ENCODE measurements around the gene MERTK. TPM values are rescaled to one million over a fixed set of nuclear protein-coding genes. Genes with fewer than 3 reads are reported as not detected.

Gene MERTK
- total and polyA plus RNA-seq, 2 of the 13 experiments (the other 11 are each of a cell fraction or from before 2014, with no cell fraction given), result 37.3 to 44.7 TPM

GRCh38 chr2:111924617-111925107, 26.3 kb downstream of the MERTK start (continued):
- no peak for TF ChIP-seq SMARCC2 (IDR thresholded peaks at IDR 0.05)
- TF ChIP-seq ZNF407 (CRISPR knock-in tag; IDR thresholded peaks at IDR 0.05; ENCODE audit: not compliant biosample characterization), result no peak
- TF ChIP-seq ZSCAN30 (CRISPR knock-in tag; IDR thresholded peaks at IDR 0.05), result no peak
- no peak for TF ChIP-seq FOXK2 (IDR thresholded peaks at IDR 0.05)

GRCh38 chr2:111927723-111928122, 29.3 kb downstream of the MERTK start:
- peaks cover 14 to 51% of the 10 kb centered on the region in 2 experiments for H3K36me3 ChIP-seq (replicated peaks in 1 of 2; ENCODE audit: control insufficient read depth in 1 of 2, insufficient read depth in 2 of 2, low read length in 2 of 2)
- H3K4me3 ChIP-seq (replicated peaks in 1 of 3; ENCODE audit: insufficient read depth in 1 of 3, low read depth in 2 of 3, low read length in 3 of 3), result no peak overlapping the region
- peaks cover 20% of the 10 kb centered on the region for H3K4me1 ChIP-seq (ENCODE audit: insufficient read depth, low read length)
- H4K20me1 ChIP-seq (ENCODE audit: insufficient read depth, low read length), result no peaks in the 10 kb centered on the region
- H3K4me2 ChIP-seq (ENCODE audit: low read depth, low read length), result no peak overlapping the region
- DNase-seq (ENCODE audit: low spot score) (no peak), ATAC-seq (no peak), FAIRE-seq (no peak)
- CTCF ChIA-PET (ENCODE audit: low intra/inter-chr PET ratio, low total read pairs), result no interaction called here
- POLR2A ChIA-PET, result interaction anchor here (1.0 to 1.3 kb wide), 2 partner anchors 8 to 35 kb away, joined by 3 to 4 read pairs; no protein-coding TSS in a partner anchor
- 89% methylated on average over 2 of the region's 2 CpGs for WGBS (ENCODE audit: low lambda C conversion rate)
- in situ Hi-C loops (cut with HindIII; ENCODE audit: extremely low pct_ligation_motif_present, low pct_unique_long_range_greater_than_20kb), result no loop called here
- BruUV-seq (replicated peaks), result no TSS peak
- H3K9ac ChIP-seq (ENCODE audit: insufficient read depth, low read depth, low read length), result no peak overlapping the region
- no peaks in the 10 kb centered on the region for H3K9me3 ChIP-seq (ENCODE audit: low read length)
- no peaks in the 10 kb centered on the region for H3K27me3 ChIP-seq (ENCODE audit: control insufficient read depth in 1 of 2, insufficient read depth in 2 of 2, low read length in 2 of 2)
- no peak overlapping the region for H3K27ac ChIP-seq (ENCODE audit: extremely low read length, insufficient read depth, low read length)
- TF ChIP-seq HOXA7 (CRISPR knock-in tag; IDR thresholded peaks at IDR 0.05) (no peak), MTERF4 (CRISPR knock-in tag; IDR thresholded peaks at IDR 0.05) (no peak), CREM (IDR thresholded peaks at IDR 0.05) (no peak), CREM (CRISPR knock-in tag; IDR thresholded peaks at IDR 0.05) (no peak), ZNF777 (CRISPR knock-in tag; IDR thresholded peaks at IDR 0.05) (no peak)
- intact Hi-C loops (cut with micrococcal nuclease; ENCODE audit: unreplicated experiment), result no loop called here
- no peak overlapping the region for H2AFZ ChIP-seq (ENCODE audit: low read length)
- peaks cover 17% of the 10 kb centered on the region for H3K79me2 ChIP-seq (ENCODE audit: insufficient read depth, low read length)
